Esophagus muscularis mucosa (tissue), 3 donors: Measurements from ENCODE around the gene AHI1.

Source experiments
- CTCF ChIP-seq, 3 experiments: fragments of 200-600 bp in 2 of 3; fragments of 450-650 bp in 1 of 3; sonication (generic) in 2 of 3; IDR thresholded peaks; one replicate each; pipeline ENCODE4 v1.5.1; 2017 to 2019; ENCODE audit warnings: antibody characterized with exemption in 3 of 3, mild to moderate bottlenecking in 2 of 3, moderate library complexity in 1 of 3
- EP300 ChIP-seq: sonication (generic); formaldehyde crosslinking; IDR thresholded peaks from one replicate; pipeline ENCODE4 v1.6.1; 2017; ENCODE audit warnings: antibody characterized with exemption

- TF ChIP-seq EP300 (no peak), CTCF (IDR thresholded peaks at IDR 0.05) (no peak)
Observed at GRCh38 chr6:135344526-135344925, 153.0 kb downstream of the AHI1 start.
